Colon (tissue), 2 donors: ENCODE results near the gene GTSF1L.

Experiments
- FAIRE-seq: peaks from 2 replicates; lab custom pipeline; 2012; peaks lifted over from hg19 to GRCh38; lab: Jason Lieb, UNC
- donor health status: control.
- donor health status: control.

The GTSF1L gene

DNA sequence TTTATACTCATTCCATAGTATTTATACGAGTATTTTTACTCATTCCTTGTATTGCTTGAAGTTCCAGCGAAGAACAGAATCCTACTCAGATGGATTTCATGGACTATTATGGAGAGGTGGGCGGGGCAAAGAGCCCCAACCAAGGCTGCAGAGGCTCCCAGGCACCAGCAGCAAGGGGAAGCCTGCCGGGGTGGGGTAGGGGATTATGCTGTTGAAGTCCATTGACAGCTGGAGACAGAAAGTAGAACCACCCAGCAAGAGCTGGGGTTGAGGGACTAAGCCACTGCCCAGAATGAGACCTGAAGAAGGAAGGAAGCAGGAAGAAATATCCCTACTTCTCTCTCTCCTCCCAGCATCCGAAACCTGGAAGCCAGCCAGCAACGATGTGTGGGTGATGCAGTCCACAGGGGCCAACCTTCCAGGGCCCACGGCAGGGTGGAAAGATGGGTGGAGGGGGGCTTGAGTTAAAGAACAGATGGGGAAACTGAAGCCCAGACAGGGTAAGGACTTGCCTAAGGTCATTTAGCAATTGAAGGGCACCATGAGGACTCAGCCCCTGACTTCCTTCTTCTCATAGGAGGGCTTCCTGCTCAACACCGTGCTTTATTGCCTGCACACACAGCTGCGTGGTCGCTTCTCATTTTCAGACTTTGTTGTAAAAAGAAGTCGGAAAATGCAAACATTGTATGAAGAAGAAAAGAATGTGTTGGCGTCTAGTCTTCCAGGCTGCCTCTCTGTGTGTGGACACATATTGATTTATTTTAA, 18.3 kb upstream of the GTSF1L start:
- FAIRE-seq = no peak

DNA sequence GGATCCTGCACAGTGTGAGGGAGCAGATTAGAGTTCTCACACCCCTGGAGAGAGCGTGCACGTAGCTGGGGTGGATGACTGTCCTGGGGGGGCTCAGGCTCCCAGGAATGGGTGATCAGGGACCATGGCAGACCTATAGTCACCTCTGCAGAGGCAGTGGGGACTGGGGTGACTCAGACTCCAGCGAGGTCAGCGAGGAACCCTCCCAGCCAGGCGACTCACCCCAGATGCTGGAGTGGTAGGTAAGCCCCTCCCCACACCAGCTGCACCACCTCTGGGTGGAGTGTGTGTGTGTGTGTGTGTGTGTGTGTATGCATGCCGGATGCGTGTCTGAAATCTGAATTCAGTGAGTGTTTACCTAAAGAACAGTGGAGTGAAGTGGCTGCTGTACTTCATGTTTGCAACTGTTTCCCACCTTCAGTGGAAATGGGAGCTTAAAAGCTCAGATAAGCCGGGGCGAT, 17.4 kb upstream of the GTSF1L start:
- no peak for FAIRE-seq

DNA sequence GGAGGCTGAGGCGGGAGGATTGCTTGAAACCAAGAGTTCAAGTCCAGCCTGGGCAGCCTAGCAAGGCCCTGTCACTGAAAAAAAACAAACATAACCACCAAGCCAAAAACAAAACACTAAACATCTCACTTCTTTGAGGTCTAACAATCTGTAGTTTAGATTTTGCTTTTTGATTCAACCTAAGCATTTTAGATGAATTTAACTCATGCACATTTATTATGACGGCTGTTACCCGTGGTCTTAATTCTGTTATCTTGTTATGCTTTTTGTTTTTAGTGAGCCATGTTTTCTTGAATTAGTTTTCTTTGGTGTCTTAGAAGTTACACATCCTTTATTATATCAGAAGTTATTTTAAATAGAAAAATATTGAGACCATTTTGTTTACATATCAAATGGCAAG, 13.8 kb upstream of the GTSF1L start:
- no peak for FAIRE-seq

- FAIRE-seq = no peak
Measured at GRCh38 chr20:43739148-43739749, 12.4 kb upstream of the GTSF1L start.

DNA sequence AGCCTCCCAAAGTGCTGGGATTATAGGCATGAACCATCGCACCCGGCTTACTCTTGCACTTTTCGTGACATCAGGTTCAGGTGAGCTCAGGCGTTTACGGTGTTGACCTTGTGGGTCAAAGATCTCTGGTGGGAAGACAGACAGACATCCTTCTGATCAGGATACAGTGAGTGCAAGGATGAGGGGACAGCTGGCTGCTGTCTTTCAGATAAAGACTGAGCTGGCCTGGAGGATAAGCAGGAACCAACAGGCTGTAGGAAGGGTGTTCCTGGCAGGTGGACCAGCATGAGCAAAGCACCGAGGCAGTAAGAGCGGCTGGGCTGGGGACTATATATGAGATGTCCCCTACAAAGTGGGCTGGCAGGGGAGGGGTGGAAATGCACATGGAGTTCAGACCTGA, 11.1 kb upstream of the GTSF1L start:
- no peak for FAIRE-seq

DNA sequence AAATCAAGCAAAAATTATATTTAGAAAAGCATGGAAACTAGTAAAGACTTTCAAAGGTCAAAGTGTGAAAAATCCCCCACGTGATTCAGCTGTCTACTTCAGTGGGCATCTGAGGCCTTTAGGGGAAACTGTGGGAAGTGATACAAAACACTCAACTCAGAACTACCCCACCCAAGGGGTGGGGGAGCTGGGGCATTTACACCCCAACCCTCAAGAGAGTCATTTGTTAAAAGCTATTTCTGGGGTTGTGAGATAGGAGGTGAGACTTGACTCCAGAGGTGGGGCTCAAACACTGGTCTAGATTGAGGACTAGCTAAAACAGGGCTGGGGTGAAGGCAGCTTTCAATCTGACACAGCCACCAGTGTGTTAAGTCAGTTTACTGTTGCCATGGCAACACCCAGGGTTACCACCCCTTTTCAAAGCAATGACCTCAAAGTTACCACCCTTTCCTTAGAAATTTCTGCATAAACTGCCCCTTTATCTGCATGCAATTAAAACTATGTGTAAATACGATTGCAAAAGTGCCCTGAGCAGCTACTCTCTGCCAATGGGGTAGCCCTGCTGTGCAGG, 9.9 kb upstream of the GTSF1L start:
- FAIRE-seq = no peak

DNA sequence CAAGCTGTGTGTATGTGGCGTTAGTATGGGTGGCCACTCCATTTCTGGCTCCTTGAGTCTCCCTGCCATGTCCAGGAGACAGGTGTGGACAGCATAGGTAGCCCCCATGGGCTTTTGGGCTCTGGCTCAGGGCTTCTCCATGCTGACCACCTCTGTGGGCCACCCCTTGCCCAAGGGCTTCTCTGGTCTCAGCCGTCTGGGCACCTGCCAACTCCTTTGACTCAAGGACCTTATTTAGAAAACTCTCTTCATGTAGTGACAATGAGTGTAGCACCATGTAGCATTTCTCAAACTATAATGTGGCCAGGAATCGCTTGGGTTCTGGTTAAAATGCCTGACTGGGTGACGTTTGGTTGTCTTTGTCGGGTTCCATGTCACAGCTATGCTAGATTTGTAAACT, 5.1 kb upstream of the GTSF1L start:
- no peak for FAIRE-seq

DNA sequence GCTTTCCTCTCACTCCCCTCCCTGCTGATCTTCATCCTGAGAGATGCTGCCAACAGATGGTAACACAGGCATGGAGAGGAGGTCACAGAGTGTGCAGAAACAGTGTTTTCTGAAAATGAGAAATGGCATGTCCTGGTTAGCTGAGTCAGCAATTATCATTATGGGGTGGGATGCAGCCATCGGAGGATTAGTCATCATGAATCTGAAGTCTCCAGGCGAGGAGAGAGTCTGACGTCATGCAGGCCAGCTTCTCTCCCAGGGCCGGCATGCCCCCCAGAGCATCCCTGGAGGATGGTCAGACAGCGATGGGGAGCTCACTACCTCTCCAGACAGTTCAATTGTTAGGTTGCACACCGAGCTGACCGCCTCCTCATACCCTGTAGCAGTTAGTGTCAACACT, 4.7 kb upstream of the GTSF1L start:
- FAIRE-seq = no peak

GRCh38 chr20:43728686-43729255, 2.0 kb upstream of the GTSF1L start:
- FAIRE-seq = no peak

DNA sequence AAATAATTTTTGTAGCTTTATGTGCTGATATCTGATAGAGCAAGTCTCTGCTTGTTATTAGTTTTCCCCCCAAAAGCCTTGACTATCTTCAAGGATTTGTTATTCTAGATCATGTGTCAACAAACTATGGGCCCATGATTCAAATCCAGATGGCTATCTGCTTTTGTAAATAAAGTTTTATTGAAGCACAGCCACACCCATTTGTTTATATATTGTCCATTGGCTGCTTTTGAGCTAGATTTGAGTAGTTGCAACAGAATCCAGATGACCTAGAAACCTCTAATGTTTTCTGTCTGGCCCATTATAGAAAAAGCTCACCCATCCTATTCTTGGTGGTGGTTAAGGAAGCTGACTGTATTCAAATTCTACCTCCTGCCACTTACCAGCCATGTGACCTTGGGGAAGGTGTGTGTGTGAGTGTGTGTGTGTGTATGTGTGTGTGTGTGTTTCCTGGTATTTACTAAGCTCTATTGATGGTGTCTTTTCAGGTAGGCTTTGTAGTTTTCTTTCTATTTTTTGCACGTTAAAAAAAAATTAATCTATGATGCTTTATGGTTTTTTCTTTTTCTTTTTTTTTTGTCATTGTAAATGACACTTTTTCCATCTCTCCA, 1.3 kb upstream of the GTSF1L start:
- no peak for FAIRE-seq

DNA sequence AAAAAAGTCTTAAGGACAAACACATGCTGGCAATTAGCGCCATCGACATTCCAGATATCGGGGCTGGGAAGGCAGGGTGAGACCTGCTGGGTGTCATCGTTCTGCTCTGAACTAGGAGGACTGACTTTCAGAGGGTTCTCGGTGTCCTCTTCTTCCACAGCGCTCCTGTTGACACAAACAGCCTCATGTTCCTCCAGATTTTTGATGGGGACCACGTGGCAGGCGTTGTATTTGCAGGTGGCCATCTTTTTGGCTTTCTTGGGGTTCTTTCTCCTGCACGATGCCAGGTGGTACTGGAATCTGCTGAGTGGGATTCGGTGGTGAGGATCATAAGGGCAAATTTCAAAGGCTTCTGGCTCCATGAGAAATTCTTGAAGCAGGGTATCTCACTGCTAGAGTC, 469 bp downstream of the GTSF1L start:
- FAIRE-seq = no peak

DNA sequence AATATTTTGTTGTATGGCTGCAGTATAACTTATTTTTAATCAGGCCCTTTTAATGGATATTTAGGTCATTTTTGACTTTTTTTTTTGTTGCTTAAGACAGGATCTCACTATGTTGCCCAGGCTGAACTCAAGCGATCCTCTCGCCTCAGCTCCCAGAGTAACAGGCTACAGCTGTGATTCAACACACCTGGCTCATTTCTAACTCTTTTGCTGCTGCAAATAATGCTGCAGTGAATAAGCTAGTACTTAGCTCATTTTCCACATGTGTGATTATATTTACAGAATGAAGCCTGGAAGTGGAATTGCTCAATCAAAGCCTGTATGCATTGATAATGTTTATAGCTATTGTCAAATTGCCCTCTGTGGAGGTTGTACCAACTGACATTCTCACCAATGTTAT, 1.1 kb downstream of the GTSF1L start:
- FAIRE-seq = no peak

DNA sequence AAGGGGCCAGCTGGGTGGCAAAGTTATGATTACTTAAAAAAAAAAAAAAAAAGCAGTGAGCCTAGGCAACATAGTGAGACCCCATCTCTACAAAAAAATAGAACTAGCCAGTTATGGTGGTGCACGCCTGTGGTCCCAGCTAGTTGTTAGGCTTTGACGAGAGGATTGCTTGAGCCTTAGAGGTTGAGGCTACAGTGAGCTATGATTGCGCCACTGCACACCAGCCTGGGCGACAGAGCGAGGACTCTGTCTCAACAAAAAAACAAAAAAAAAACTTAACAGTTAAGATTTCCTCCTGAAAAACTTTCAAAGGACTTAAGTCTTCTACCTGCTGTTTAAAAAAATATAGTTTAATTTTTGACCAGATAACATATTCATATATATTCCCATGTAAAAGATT, 2.4 kb downstream of the GTSF1L start:
- FAIRE-seq = no peak

DNA sequence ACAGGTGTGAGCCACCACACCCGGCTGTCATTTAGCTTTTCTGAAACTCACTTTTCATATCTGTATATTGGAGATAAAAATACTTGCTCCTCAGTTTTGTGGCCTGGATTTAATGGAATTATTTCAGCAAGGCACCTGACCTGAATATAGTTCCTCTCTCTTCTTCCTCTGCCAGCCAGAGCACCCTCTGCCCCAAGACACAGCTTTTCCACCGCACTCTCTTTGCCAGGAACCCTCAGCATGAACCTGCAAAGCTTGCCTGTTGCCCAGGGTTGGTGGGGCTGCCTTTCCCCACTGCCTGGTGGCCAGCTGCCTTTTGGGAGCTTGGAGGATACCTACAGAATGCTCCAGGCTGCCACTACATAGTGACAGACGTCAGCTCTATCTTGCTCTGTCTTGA, 3.1 kb downstream of the GTSF1L start:
- FAIRE-seq = no peak

GRCh38 chr20:43723186-43723585, 3.6 kb downstream of the GTSF1L start:
- FAIRE-seq = no peak

DNA sequence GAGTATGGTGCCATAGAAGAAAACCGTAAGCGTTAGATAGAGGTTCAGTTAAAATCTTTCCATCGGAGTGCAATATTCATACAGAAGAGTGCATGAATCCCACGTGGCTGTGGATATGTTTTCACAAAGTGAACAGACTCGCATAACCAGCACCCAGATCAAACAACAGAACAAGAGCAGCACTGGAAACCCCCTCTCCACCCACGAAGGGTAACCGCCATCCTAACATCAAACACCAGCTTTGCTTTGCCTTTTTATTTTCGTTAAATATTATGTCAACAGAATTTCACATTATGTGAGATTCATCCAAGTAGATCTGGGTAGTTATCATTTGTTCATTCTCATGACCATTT, 4.7 kb downstream of the GTSF1L start:
- no peak for FAIRE-seq

- FAIRE-seq = no peak
Measured at GRCh38 chr20:43721429-43722152, 5.2 kb downstream of the GTSF1L start.

DNA sequence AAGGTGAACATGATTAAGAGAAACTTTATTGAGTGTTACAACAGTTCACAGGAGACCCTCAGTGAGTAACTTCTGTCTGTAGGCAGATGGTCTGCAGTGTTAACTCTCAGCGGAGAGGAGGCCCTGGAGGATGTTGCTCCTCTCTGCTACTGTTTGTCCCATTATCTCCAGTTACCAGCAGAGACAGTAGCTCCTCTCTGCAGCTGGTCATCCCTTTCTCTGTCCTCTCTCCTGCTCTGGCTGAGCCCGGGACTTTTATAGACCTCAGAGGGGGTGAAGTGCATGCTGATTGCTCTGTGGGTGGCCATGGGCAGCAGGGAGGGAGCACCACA, 5.7 kb downstream of the GTSF1L start:
- FAIRE-seq = no peak

DNA sequence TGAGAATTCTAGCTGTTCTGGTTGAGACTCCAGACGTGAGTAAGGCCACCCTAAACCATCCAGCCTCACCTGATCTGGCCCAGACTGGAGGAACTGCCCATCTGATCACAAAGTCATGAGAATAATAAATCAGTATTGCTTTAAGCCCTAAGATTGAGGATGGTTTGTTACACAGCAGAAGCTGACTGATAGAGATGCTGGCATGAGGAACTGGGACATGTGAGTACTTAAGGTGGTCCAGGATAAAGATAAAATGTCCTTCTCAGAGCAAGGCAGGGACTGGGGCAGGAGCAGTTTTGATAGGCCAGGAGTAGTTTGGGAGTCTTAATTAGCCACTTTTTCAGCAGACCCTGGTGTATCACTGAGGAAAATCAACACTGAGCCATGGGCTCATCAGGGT, 6.8 kb downstream of the GTSF1L start:
- FAIRE-seq = no peak

- no peak for FAIRE-seq
Measured at GRCh38 chr20:43717616-43717995, 9.2 kb downstream of the GTSF1L start.

DNA sequence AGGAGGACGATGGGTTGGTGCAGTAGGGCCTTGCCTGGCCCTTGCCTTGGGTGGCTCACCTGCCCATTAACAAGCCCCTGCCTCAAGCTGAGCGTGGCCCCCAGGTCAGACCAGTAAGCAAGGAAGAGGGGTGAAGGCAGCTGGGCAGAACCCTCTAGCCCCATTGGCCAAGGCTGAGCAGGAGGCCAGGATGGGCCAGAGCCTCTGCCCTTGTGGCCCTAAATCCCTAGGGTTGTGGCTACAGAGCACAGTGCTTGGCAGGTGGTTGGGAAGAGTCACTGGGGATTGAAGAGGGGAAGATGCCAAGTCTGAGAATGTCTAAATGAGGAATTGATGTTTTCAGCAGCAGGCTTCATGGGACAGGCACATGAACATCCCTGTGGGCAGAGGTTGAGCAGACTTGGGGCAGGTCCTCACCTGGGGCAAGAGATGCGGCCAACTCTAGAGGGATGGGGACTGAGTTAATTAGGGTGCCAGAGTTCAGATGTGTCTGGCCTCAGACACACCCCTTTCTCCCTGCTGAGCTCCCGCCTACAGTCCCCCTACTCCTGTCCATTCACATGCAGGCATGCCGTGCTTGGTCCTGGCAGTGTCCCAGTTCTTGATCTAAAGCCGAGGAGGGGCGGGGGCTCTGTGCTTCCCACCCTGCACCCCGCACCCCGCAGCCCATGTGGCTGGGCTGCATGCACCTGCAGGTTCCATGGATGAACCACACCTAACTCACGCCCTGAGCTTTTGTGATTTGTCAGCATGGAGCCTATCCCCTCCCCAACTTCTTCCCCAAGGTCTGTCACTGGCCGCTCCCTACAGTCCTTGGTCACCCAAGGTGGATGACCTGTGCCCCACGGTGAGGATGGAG, 9.8 kb downstream of the GTSF1L start:
- FAIRE-seq = no peak

GRCh38 chr20:43716123-43716522, 10.7 kb downstream of the GTSF1L start:
- no peak for FAIRE-seq
